Upper lobe of left lung (tissue), 4 donors: ENCODE data around the gene NEO1.

ENCODE experiments used
- CTCF ChIP-seq, 6 experiments: fragments of 450-650 bp in 4 of 6; fragments of 200-600 bp in 2 of 6; sonication (generic) in 2 of 6; IDR thresholded peaks; one replicate each; pipeline ENCODE4 v1.5.1; 2016 to 2019; ENCODE audit warnings: antibody characterized with exemption in 6 of 6
- EP300 ChIP-seq, 4 donors: sonication (generic); formaldehyde crosslinking; IDR thresholded peaks; one replicate each; pipeline ENCODE4 v1.5.1; 2017; ENCODE audit warnings: antibody characterized with exemption in 4 of 4, control low read depth in 2 of 4
- POLR2A ChIP-seq, 4 donors: fragments of 450-650 bp; IDR thresholded peaks; one replicate each; pipeline ENCODE4 v1.5.1; 2016 to 2017; ENCODE audit warnings: antibody characterized with exemption in 4 of 4, mild to moderate bottlenecking in 2 of 4

DNA sequence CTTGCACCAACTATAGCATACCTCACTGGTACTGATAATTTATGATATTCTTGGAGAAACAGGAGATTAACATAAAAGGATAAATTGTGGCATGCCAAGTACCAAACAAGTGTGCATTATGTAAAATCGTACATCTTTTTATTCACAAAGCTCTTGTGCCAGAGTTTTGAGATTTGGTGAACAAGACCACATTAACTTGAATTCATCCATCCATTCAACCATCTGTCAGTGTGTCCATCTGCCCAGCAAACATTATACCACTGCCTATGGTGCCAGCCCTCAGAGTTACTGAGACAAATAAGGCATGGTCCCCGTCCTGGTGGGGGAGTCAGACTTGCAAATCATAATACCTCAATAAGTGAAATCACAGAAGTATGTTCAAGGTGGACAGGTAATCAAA is 17.0 kb upstream of the NEO1 start:
- TF ChIP-seq CTCF (IDR thresholded peaks at IDR 0.05) = no peak
- TF ChIP-seq POLR2A (IDR thresholded peaks at IDR 0.05) = no peak
- no peak for TF ChIP-seq EP300 (IDR thresholded peaks at IDR 0.05)
